Ascending aorta (tissue), 2 donors: ENCODE results near the gene PTGIR. TPM values are rescaled to one million over a fixed set of nuclear protein-coding genes. Genes with fewer than 3 reads are reported as not detected.

Source experiments
- DNase-seq, 2 donors: peaks; one replicate each; pipeline ENCODE4 v3.0.0-alpha.2; 2019; ENCODE audit warnings: low spot score in 2 of 2
- H3K27ac ChIP-seq, 2 donors: fragments of 200-600 bp; sonication (generic); one replicate each; pipeline ENCODE4 v1.5.1; 2016 to 2017; ENCODE audit warnings: mild to moderate bottlenecking in 1 of 2
- H3K27me3 ChIP-seq: fragments of 200-600 bp; sonication (generic); one replicate; pipeline ENCODE4 v1.5.1; 2017
- H3K36me3 ChIP-seq, 2 donors: fragments of 200-600 bp; sonication (generic); one replicate each; pipeline ENCODE4 v1.5.1; 2016
- H3K4me1 ChIP-seq, 2 donors: fragments of 200-600 bp; sonication (generic); one replicate each; pipeline ENCODE4 v1.5.1; 2016 to 2017; ENCODE audit warnings: mild to moderate bottlenecking in 1 of 2
- H3K4me3 ChIP-seq, 2 donors: fragments of 200-600 bp; sonication (generic); one replicate each; pipeline ENCODE4 v1.5.1; 2016 to 2017; ENCODE audit warnings: mild to moderate bottlenecking in 1 of 2
- H3K9me3 ChIP-seq, 2 donors: fragments of 200-600 bp; sonication (generic); one replicate each; pipeline ENCODE4 v1.5.1; 2016
- intact Hi-C: fragments of 100-400 bp; cut with DNase I; formaldehyde crosslinking; loops from one replicate; pipeline ENCODE4 v1.15.1; 2023
- total RNA-seq: library from RNA; depleted of rRNA; stranded (reverse); fragments of >200 nt; gene quantifications from one replicate; pipeline ENCODE4 v1.1.0, GENCODE V29; 2016
- TF ChIP-seq, protein P1 (sequence below), 3 experiments: fragments of 200-600 bp in 2 of 3; fragments of 450-650 bp in 1 of 3; sonication (generic) in 2 of 3; IDR thresholded peaks; one replicate each; pipeline ENCODE4 v1.5.1; 2016 to 2019; ENCODE audit warnings: antibody characterized with exemption in 3 of 3, mild to moderate bottlenecking in 1 of 3, moderate library complexity in 1 of 3

Gene PTGIR
- total RNA-seq, 1 donor from 2014 or later: 120 TPM

GRCh38 chr19:46661020-46661731 lies 36.3 kb upstream of the PTGIR start, which contains the start of gene DACT3:
Gene DACT3 (minus strand): TSS chr19:46661182. CDS start chr19:46661064, 118 bp downstream.
- Histone ChIP-seq H3K9me3 (no peaks in the 10 kb centered on the region), H3K4me3 (peak within 1 kb of the TSS; percentile 70 to 96), H3K36me3 (peaks cover 4 to 9% of the 10 kb centered on the region in 2 donors), H3K27me3 (no peaks in the 10 kb centered on the region), H3K27ac (peak within 1 kb of the TSS; percentile 87 to 96), H3K4me1 (peaks cover 6 to 13% of the 10 kb centered on the region in 2 donors)
- TF ChIP-seq, protein P1, sequence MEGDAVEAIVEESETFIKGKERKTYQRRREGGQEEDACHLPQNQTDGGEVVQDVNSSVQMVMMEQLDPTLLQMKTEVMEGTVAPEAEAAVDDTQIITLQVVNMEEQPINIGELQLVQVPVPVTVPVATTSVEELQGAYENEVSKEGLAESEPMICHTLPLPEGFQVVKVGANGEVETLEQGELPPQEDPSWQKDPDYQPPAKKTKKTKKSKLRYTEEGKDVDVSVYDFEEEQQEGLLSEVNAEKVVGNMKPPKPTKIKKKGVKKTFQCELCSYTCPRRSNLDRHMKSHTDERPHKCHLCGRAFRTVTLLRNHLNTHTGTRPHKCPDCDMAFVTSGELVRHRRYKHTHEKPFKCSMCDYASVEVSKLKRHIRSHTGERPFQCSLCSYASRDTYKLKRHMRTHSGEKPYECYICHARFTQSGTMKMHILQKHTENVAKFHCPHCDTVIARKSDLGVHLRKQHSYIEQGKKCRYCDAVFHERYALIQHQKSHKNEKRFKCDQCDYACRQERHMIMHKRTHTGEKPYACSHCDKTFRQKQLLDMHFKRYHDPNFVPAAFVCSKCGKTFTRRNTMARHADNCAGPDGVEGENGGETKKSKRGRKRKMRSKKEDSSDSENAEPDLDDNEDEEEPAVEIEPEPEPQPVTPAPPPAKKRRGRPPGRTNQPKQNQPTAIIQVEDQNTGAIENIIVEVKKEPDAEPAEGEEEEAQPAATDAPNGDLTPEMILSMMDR (IDR thresholded peaks at IDR 0.05): no peak
- DNase-seq: peak; percentile 100
- intact Hi-C loops: loop anchor here (1.0 kb wide), 2 partner anchors 60 to 596 kb away; partner anchors contain the start of gene CALM3

GRCh38 chr19:46660551-46661019 lies 35.7 kb upstream of the PTGIR start:
- H3K4me1 ChIP-seq: peaks cover 9 to 15% of the 10 kb centered on the region in 2 donors
- peaks cover 4 to 10% of the 10 kb centered on the region in 2 donors for H3K36me3 ChIP-seq
- TF ChIP-seq, protein P1 (IDR thresholded peaks at IDR 0.05): peak in 1 of 3 experiments; percentile 4
- no peaks in the 10 kb centered on the region for H3K9me3 ChIP-seq
- peak overlapping the region; percentile 70 to 96 for H3K4me3 ChIP-seq
- H3K27ac ChIP-seq: peak overlapping the region; percentile 87 to 96
- peak in 1 of 2 donors; percentile 71 for DNase-seq
- H3K27me3 ChIP-seq: no peaks in the 10 kb centered on the region
- intact Hi-C loops: loop anchor here (1.0 kb wide), 2 partner anchors 59 to 597 kb away; partner anchors contain the start of gene CALM3

- no peaks in the 10 kb centered on the region for H3K9me3 ChIP-seq
- H3K4me1 ChIP-seq: peaks cover 12 to 17% of the 10 kb centered on the region in 2 donors
- H3K27me3 ChIP-seq: no peaks in the 10 kb centered on the region
- peak overlapping the region; percentile 70 to 96 for H3K4me3 ChIP-seq
- peak in 1 of 2 donors; percentile 85 for DNase-seq
- intact Hi-C loops: no loop called here
- TF ChIP-seq, protein P1 (IDR thresholded peaks at IDR 0.05): peak in 1 of 3 experiments; percentile 15
- H3K27ac ChIP-seq: peak overlapping the region; percentile 87 to 96
- peaks cover 4 to 10% of the 10 kb centered on the region in 2 donors for H3K36me3 ChIP-seq
Observed at GRCh38 chr19:46660008-46660517, 35.2 kb upstream of the PTGIR start.

GRCh38 chr19:46659151-46660007 lies 34.5 kb upstream of the PTGIR start:
- Histone ChIP-seq H3K36me3 (peaks cover 4 to 10% of the 10 kb centered on the region in 2 donors), H3K27me3 (no peaks in the 10 kb centered on the region), H3K4me1 (peaks cover 15 to 23% of the 10 kb centered on the region in 2 donors), H3K27ac (peak overlapping the region; percentile 87 to 96), H3K9me3 (no peaks in the 10 kb centered on the region), H3K4me3 (peak overlapping the region; percentile 70 to 96)
- peak; percentile 25 to 73 for DNase-seq
- TF ChIP-seq, protein P1 (IDR thresholded peaks at IDR 0.05): no peak
- intact Hi-C loops: no loop called here

DNA sequence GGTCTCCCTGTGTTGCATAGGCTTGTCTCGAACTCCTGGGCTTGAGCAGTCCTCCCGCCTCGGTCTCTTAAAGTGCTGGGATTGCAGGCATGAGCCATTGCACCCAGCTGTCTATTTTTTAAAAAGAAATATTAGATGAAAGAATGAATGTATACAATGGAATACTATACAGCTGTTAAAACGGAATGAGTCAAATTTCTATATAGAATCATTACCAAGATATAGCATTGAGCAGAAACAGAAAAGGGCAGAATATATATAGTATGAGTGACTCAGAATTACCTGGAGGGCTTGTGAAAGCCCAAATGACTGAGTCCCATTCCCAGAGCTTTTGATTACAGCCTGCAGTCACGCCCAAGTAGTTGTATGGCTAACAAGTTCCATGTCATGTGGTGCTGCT lies 31.7 kb upstream of the PTGIR start:
- H3K27me3 ChIP-seq: no peaks in the 10 kb centered on the region
- H3K27ac ChIP-seq: peak overlapping the region; percentile 58 to 88
- peaks cover 16 to 26% of the 10 kb centered on the region in 2 donors for H3K36me3 ChIP-seq
- no peak overlapping the region for H3K4me3 ChIP-seq
- intact Hi-C loops: no loop called here
- TF ChIP-seq, protein P1 (IDR thresholded peaks at IDR 0.05): no peak
- H3K4me1 ChIP-seq: peaks cover 20 to 44% of the 10 kb centered on the region in 2 donors
- no peak for DNase-seq
- H3K9me3 ChIP-seq: no peaks in the 10 kb centered on the region
